ENCODE measurements around the gene ASCL3.

DNA sequence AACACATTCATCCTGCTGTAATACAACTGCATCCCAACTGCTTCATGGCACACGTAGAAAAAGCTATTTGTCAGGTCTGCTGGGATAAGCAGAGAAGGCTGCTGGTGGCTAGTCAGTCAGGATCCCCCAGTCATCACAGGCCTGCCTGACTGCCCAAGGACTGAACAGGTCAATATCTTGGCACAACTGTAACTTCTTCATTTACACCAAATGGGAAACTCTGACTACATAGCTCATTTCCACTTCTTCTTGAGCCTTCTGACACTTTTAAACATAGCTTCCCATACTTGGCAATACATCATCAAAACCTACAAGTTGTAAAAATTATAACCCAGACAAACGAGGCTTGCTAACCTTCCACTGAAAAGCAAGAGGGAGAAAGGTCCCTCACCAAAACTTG is 18.6 kb upstream of the ASCL3 start:
- no peak for TF ChIP-seq FOXP2 (optimal IDR thresholded peaks at IDR 0.05; ENCODE audit: control extremely low read depth, extremely low read length, insufficient read depth)
- no peak for TF ChIP-seq EZH2 (IDR thresholded peaks at IDR 0.05)
- no peak for TF ChIP-seq POLR2AphosphoS5 (IDR thresholded peaks at IDR 0.05; ENCODE audit: borderline replicate concordance, low read depth, low read length)

Data from SK-N-MC (cell line).